ENCODE data around the gene MERTK. TPM values are rescaled to one million over a fixed set of nuclear protein-coding genes. Genes with fewer than 3 reads are reported as not detected.
"Not testable (repeated sequence)": the region's sequence is repeated elsewhere in the genome, so short reads cannot be mapped to it uniquely, and the experiment has no call there.

Gene MERTK
- total and polyA plus RNA-seq, 2 of the 13 experiments (the other 11 are each of a cell fraction or from before 2014, with no cell fraction given) = 37.3 to 44.7 TPM

- no peak for TF ChIP-seq REST (IDR thresholded peaks at IDR 0.05; ENCODE audit: borderline replicate concordance in 1 of 2, low read depth in 1 of 2, low read length in 2 of 2)
- TF ChIP-seq ZBTB2 (CRISPR knock-in tag; IDR thresholded peaks at IDR 0.05; ENCODE audit: low read depth) = no peak
- TF ChIP-seq CREBL2 (CRISPR knock-in tag; IDR thresholded peaks at IDR 0.05; ENCODE audit: borderline replicate concordance) = no peak
- no peak for TF ChIP-seq ZFP82 (CRISPR knock-in tag; IDR thresholded peaks at IDR 0.05; ENCODE audit: borderline replicate concordance)
- TF ChIP-seq NR0B2 (CRISPR knock-in tag; IDR thresholded peaks at IDR 0.05) = no peak
- TF ChIP-seq GTF2F1 (IDR thresholded peaks at IDR 0.05; ENCODE audit: low read length) = no peak
Measured at GRCh38 chr2:111932841-111933291, 34.5 kb downstream of the MERTK start (continued).

- H3K9me3 ChIP-seq (ENCODE audit: low read length); POLR2A ChIA-PET; FAIRE-seq; ATAC-seq; CTCF ChIA-PET (ENCODE audit: low intra/inter-chr PET ratio, low total read pairs); H2AFZ ChIP-seq (ENCODE audit: low read length); H3K9ac ChIP-seq (ENCODE audit: insufficient read depth, low read depth, low read length); BruUV-seq (replicated peaks); H3K4me2 ChIP-seq (ENCODE audit: low read depth, low read length); H3K27me3 ChIP-seq (ENCODE audit: control insufficient read depth in 1 of 2, insufficient read depth in 2 of 2, low read length in 2 of 2); H3K4me3 ChIP-seq (replicated peaks in 1 of 3; ENCODE audit: insufficient read depth in 1 of 3, low read depth in 2 of 3, low read length in 3 of 3); in situ Hi-C loops (cut with HindIII; ENCODE audit: extremely low pct_ligation_motif_present, low pct_unique_long_range_greater_than_20kb); intact Hi-C loops (cut with micrococcal nuclease; ENCODE audit: unreplicated experiment); DNase-seq (ENCODE audit: low spot score); H4K20me1 ChIP-seq (ENCODE audit: insufficient read depth, low read length); H3K27ac ChIP-seq (ENCODE audit: extremely low read length, insufficient read depth, low read length): not testable (repeated sequence)
- H3K4me1 ChIP-seq (ENCODE audit: insufficient read depth, low read length) = peaks cover 16% of the 10 kb centered on the region
- H3K79me2 ChIP-seq (ENCODE audit: insufficient read depth, low read length) = peaks cover 19% of the 10 kb centered on the region
- WGBS (ENCODE audit: low lambda C conversion rate) = 90% methylated on average over 4 of the region's 4 CpGs
- H3K36me3 ChIP-seq (replicated peaks in 1 of 2; ENCODE audit: control insufficient read depth in 1 of 2, insufficient read depth in 2 of 2, low read length in 2 of 2) = peaks cover 14 to 53% of the 10 kb centered on the region in 2 experiments
Measured at GRCh38 chr2:111933900-111934299, 35.5 kb downstream of the MERTK start.
